K562 (cell line): ENCODE measurements around the gene UBR4. TPM values are rescaled to one million over a fixed set of nuclear protein-coding genes. Genes with fewer than 3 reads are reported as not detected.
A peak's percentile ranks its signal among the peaks of the same experiment; 100 is the strongest.

Experiments used
- DACH1 ChIP-seq: fragments of 450-650 bp; IDR thresholded peaks from 2 replicates; pipeline ENCODE4 v1.6.1; 2018; ENCODE audit not compliant: partially characterized antibody
- FOSL1 ChIP-seq: fragments of 200-800 bp; sonication (Bioruptor generic); conservative IDR thresholded peaks from 2 replicates; pipeline ENCODE4 v1.6.1; 2016; ENCODE audit warnings: missing genetic modification characterization, missing compliant biosample characterization
- HNRNPL ChIP-seq: fragments of 200-400 bp; formaldehyde crosslinking; IDR thresholded peaks from 2 replicates; pipeline ENCODE4 v1.6.1; 2017; ENCODE audit warnings: low read depth, mild to moderate bottlenecking, low read length
- MCM5 ChIP-seq: fragments of 450-650 bp; IDR thresholded peaks from 2 replicates; pipeline ENCODE4 v1.6.1; 2016; ENCODE audit warnings: low read depth
- MTA1 ChIP-seq: fragments of 450-650 bp; IDR thresholded peaks from 2 replicates; pipeline ENCODE4 v1.6.1; 2017; ENCODE audit warnings: borderline replicate concordance
- NFE2L1 ChIP-seq: fragments of 450-650 bp; IDR thresholded peaks from 2 replicates; pipeline ENCODE4 v1.6.1; 2016; ENCODE audit warnings: missing genetic modification characterization, low read depth, mild to moderate bottlenecking, missing compliant biosample characterization, moderate library complexity, borderline replicate concordance
- NR2F6 ChIP-seq: fragments of 450-650 bp; formaldehyde crosslinking; IDR thresholded peaks from 2 replicates; pipeline ENCODE4 v1.4.0; 2020; ENCODE audit warnings: mild to moderate bottlenecking
- PTTG1 ChIP-seq: fragments of 450-650 bp; IDR thresholded peaks from 2 replicates; pipeline ENCODE4 v1.6.1; 2016; ENCODE audit warnings: low read depth, mild to moderate bottlenecking, missing genetic modification characterization, missing compliant biosample characterization
- RFX7 ChIP-seq: fragments of 250-450 bp; sonication (Bioruptor Pico); IDR thresholded peaks from 2 replicates; pipeline ENCODE4 v1.5.1; 2021; ENCODE audit warnings: mild to moderate bottlenecking
- RNF2 ChIP-seq: sonication (generic); IDR thresholded peaks from 2 replicates; pipeline ENCODE4 v1.6.1; 2016
- SMARCE1 ChIP-seq: fragments of 450-650 bp; IDR thresholded peaks from 2 replicates; pipeline ENCODE4 v1.7.1; 2016; ENCODE audit warnings: mild to moderate bottlenecking
- TAF7 ChIP-seq: fragments of 450-650 bp; IDR thresholded peaks from 2 replicates; pipeline ENCODE4 v1.6.1; 2016; ENCODE audit warnings: missing genetic modification characterization, missing compliant biosample characterization
- TARDBP ChIP-seq: fragments of 450-650 bp; IDR thresholded peaks from 2 replicates; pipeline ENCODE4 v1.6.1; 2016
- ZNF165 ChIP-seq: fragments of 250-450 bp; sonication (Bioruptor Pico); IDR thresholded peaks from 2 replicates; pipeline ENCODE4 v1.4.0; 2020; ENCODE audit warnings: borderline replicate concordance
- ZNF263 ChIP-seq: sonication (generic); formaldehyde crosslinking; IDR thresholded peaks from 2 replicates; pipeline ENCODE4 v1.8.0; 2022; ENCODE audit warnings: mild to moderate bottlenecking, missing genetic modification reagents, borderline replicate concordance
- ZNF384 ChIP-seq: IDR thresholded peaks from 2 replicates; pipeline ENCODE4 v1.6.1; 2012; ENCODE audit warnings: low read depth, low read length, improper control_type of control experiment
- polyA plus RNA-seq, 8 experiments: library from polyadenylated mRNA; depleted of rRNA in 4 of 8; stranded (reverse) in 5 of 8; unstranded in 3 of 8; fragments of >200 nt; fragmentation: Nextera tagmentation in 2 of 8; fragmentation: Illumina TruSeq in 1 of 8; extraction: Ambion mirVana in 2 of 8; extraction: Trizol in 1 of 8; gene quantifications; 2 replicates each; pipeline versions ENCODE4 v1.2.1 to v1.2.3, GENCODE V29; 2011 to 2014; ENCODE audit warnings: inconsistent platforms in 1 of 8, missing spikeins in 1 of 8
- total RNA-seq, 7 experiments: library from RNA; depleted of rRNA in 6 of 7; stranded (reverse); fragments of >200 nt in 6 of 7; fragmentation: Illumina TruSeq in 2 of 7; extraction: Trizol in 2 of 7; gene quantifications; 2 replicates each; pipeline versions ENCODE4 v1.2.1 to v1.2.3, GENCODE V29; 2011 to 2021; ENCODE audit warnings: low replicate concordance in 1 of 7
- TF ChIP-seq, protein P1 (sequence below): sonication (generic); formaldehyde crosslinking; IDR thresholded peaks from 2 replicates; pipeline ENCODE4 v1.8.0; 2022; ENCODE audit warnings: mild to moderate bottlenecking, missing genetic modification reagents
- TF ChIP-seq, protein P2 (sequence below): fragments of 450-650 bp; IDR thresholded peaks from 2 replicates; pipeline ENCODE4 v1.7.1; 2018; ENCODE audit warnings: mild to moderate bottlenecking, low read depth; ENCODE audit not compliant: partially characterized antibody
- TF ChIP-seq, protein P3 (sequence below): fragments of 250-450 bp; sonication (Bioruptor Pico); IDR thresholded peaks from 2 replicates; pipeline ENCODE4 v1.4.0; 2020

UBR4 gene
- total and polyA plus RNA-seq, 9 of the 15 experiments (the other 6 are each of a cell fraction or from before 2014, with no cell fraction given): 55.4 to 277 (median 123) TPM

DNA sequence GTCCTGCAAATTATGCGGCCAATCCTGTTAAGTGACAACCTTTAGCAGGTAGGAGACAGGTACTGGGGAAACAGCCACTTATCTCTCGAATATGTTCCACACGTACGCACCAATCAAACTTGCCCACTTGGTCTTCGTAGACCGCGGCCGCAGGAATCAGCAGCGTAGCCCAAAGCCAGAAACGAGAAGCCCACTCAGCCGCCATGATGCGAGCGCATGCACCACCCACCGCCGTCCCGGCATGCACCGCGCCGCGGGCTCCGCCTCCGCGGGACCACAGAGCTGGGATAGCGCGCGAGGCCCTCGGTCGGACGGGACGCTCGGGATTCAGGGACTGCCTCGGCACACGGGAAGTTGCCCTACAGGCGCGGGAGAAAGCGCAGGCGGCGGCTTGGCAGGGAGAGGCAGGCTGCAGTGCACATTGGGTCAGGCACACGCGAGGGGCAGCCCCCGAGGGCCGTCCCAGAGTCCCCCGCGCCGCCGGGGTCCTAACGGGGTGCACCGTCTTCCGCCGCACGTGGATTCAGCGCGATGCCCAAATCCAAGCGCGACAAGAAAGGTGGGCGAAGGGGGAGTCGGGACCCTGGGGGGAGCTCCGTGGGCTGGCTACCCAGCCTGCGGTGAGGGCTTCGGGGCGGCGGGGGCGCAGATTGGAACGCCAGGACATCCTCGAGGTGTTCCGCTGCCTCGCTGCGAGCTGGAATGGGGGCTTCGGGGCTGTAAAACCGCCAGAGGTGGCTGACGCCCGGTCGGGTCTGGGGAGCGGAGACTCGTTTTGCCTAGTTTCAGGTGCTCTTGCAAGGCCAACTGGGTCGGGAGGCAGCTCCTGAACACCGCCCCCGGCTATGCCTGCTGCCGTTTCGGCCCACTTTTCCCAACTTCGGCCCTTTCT is 41.5 kb upstream of the UBR4 start, which contains the start of the genes EMC1 and MRTO4 (continued):
- TF ChIP-seq NR2F6 (0 out of 2 replicates have a peak, but pooled peaks have one; percentile 7), ZNF263 (CRISPR knock-in tag) (peak; percentile 70), SMARCE1 (no peak), FOSL1 (tag) (peak; percentile 62), HNRNPL (peak; percentile 83), MTA1 (peak; percentile 77; the same call in 1 of the 2 replicates), TAF7 (tag) (peak; percentile 87), DACH1 (peak; percentile 85), NFE2L1 (tag) (no peak), RFX7 (CRISPR knock-in tag) (no peak), PTTG1 (tag) (no peak), MCM5 (no peak), TARDBP (peak; percentile 43; the same call in 1 of the 2 replicates), ZNF384 (0 out of 2 replicates have a peak, but pooled peaks have one; percentile 47), ZNF165 (0 out of 2 replicates have a peak, but pooled peaks have one; percentile 17), RNF2 (peak; percentile 66; the same call in 1 of the 2 replicates)
- TF ChIP-seq, protein P1, sequence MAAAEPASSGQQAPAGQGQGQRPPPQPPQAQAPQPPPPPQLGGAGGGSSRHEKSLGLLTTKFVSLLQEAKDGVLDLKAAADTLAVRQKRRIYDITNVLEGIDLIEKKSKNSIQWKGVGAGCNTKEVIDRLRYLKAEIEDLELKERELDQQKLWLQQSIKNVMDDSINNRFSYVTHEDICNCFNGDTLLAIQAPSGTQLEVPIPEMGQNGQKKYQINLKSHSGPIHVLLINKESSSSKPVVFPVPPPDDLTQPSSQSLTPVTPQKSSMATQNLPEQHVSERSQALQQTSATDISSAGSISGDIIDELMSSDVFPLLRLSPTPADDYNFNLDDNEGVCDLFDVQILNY (CRISPR knock-in tag): peak; percentile 40; the same call in 1 of the 2 replicates
- TF ChIP-seq, protein P2, sequence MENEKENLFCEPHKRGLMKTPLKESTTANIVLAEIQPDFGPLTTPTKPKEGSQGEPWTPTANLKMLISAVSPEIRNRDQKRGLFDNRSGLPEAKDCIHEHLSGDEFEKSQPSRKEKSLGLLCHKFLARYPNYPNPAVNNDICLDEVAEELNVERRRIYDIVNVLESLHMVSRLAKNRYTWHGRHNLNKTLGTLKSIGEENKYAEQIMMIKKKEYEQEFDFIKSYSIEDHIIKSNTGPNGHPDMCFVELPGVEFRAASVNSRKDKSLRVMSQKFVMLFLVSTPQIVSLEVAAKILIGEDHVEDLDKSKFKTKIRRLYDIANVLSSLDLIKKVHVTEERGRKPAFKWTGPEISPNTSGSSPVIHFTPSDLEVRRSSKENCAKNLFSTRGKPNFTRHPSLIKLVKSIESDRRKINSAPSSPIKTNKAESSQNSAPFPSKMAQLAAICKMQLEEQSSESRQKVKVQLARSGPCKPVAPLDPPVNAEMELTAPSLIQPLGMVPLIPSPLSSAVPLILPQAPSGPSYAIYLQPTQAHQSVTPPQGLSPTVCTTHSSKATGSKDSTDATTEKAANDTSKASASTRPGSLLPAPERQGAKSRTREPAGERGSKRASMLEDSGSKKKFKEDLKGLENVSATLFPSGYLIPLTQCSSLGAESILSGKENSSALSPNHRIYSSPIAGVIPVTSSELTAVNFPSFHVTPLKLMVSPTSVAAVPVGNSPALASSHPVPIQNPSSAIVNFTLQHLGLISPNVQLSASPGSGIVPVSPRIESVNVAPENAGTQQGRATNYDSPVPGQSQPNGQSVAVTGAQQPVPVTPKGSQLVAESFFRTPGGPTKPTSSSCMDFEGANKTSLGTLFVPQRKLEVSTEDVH: no peak
- TF ChIP-seq, protein P3, sequence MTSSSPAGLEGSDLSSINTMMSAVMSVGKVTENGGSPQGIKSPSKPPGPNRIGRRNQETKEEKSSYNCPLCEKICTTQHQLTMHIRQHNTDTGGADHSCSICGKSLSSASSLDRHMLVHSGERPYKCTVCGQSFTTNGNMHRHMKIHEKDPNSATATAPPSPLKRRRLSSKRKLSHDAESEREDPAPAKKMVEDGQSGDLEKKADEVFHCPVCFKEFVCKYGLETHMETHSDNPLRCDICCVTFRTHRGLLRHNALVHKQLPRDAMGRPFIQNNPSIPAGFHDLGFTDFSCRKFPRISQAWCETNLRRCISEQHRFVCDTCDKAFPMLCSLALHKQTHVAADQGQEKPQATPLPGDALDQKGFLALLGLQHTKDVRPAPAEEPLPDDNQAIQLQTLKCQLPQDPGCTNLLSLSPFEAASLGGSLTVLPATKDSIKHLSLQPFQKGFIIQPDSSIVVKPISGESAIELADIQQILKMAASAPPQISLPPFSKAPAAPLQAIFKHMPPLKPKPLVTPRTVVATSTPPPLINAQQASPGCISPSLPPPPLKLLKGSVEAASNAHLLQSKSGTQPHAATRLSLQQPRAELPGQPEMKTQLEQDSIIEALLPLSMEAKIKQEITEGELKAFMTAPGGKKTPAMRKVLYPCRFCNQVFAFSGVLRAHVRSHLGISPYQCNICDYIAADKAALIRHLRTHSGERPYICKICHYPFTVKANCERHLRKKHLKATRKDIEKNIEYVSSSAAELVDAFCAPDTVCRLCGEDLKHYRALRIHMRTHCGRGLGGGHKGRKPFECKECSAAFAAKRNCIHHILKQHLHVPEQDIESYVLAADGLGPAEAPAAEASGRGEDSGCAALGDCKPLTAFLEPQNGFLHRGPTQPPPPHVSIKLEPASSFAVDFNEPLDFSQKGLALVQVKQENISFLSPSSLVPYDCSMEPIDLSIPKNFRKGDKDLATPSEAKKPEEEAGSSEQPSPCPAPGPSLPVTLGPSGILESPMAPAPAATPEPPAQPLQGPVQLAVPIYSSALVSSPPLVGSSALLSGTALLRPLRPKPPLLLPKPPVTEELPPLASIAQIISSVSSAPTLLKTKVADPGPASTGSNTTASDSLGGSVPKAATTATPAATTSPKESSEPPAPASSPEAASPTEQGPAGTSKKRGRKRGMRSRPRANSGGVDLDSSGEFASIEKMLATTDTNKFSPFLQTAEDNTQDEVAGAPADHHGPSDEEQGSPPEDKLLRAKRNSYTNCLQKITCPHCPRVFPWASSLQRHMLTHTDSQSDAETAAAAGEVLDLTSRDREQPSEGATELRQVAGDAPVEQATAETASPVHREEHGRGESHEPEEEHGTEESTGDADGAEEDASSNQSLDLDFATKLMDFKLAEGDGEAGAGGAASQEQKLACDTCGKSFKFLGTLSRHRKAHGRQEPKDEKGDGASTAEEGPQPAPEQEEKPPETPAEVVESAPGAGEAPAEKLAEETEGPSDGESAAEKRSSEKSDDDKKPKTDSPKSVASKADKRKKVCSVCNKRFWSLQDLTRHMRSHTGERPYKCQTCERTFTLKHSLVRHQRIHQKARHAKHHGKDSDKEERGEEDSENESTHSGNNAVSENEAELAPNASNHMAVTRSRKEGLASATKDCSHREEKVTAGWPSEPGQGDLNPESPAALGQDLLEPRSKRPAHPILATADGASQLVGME (CRISPR knock-in tag): peak; percentile 88; the same call in 1 of the 2 replicates
